ENCODE data around the gene TBP. TPM values are rescaled to one million over a fixed set of nuclear protein-coding genes. Genes with fewer than 3 reads are reported as not detected.

TBP gene
- total and polyA plus RNA-seq, 2 of the 13 experiments (the other 11 are each of a cell fraction or from before 2014, with no cell fraction given), result 21.7 to 28.1 TPM

- TF ChIP-seq ZNF678 (CRISPR knock-in tag; IDR thresholded peaks at IDR 0.05) (0 out of 2 replicates have a peak, but pooled peaks have one; percentile 35), ZNF180 (CRISPR knock-in tag; IDR thresholded peaks at IDR 0.05; ENCODE audit: borderline replicate concordance, low read depth) (no peak), PRPF4 (IDR thresholded peaks at IDR 0.05; ENCODE audit: low read depth, low read length, poor library complexity, severe bottlenecking) (no peak), CREM (IDR thresholded peaks at IDR 0.05) (peak; percentile 98), CREM (CRISPR knock-in tag; IDR thresholded peaks at IDR 0.05) (no peak), ZNF354B (CRISPR knock-in tag; IDR thresholded peaks at IDR 0.05) (peak; percentile 72; the same call in 1 of the 2 replicates), KLF15 (CRISPR knock-in tag; IDR thresholded peaks at IDR 0.05; ENCODE audit: borderline replicate concordance) (no peak), ZNF609 (CRISPR knock-in tag; IDR thresholded peaks at IDR 0.05; ENCODE audit: borderline replicate concordance) (no peak), SNRNP70 (IDR thresholded peaks at IDR 0.05; ENCODE audit: low read depth, low read length) (no peak), RELA (CRISPR knock-in tag; IDR thresholded peaks at IDR 0.05) (no peak), MAFG (CRISPR knock-in tag; IDR thresholded peaks at IDR 0.05) (no peak), ZMAT3 (CRISPR knock-in tag; conservative IDR thresholded peaks at IDR 0.05) (0 out of 2 replicates have a peak, but pooled peaks have one; percentile 26), TFAP4 (IDR thresholded peaks at IDR 0.05; ENCODE audit: borderline replicate concordance, low read depth) (peak; percentile 43; the same call in 1 of the 2 replicates), STAT5B (CRISPR knock-in tag; IDR thresholded peaks at IDR 0.05) (no peak), AHR (CRISPR knock-in tag; IDR thresholded peaks at IDR 0.05) (peak; percentile 89; the same call in 1 of the 2 replicates)
- TF ChIP-seq, protein P1, sequence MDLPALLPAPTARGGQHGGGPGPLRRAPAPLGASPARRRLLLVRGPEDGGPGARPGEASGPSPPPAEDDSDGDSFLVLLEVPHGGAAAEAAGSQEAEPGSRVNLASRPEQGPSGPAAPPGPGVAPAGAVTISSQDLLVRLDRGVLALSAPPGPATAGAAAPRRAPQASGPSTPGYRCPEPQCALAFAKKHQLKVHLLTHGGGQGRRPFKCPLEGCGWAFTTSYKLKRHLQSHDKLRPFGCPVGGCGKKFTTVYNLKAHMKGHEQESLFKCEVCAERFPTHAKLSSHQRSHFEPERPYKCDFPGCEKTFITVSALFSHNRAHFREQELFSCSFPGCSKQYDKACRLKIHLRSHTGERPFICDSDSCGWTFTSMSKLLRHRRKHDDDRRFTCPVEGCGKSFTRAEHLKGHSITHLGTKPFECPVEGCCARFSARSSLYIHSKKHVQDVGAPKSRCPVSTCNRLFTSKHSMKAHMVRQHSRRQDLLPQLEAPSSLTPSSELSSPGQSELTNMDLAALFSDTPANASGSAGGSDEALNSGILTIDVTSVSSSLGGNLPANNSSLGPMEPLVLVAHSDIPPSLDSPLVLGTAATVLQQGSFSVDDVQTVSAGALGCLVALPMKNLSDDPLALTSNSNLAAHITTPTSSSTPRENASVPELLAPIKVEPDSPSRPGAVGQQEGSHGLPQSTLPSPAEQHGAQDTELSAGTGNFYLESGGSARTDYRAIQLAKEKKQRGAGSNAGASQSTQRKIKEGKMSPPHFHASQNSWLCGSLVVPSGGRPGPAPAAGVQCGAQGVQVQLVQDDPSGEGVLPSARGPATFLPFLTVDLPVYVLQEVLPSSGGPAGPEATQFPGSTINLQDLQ (CRISPR knock-in tag; IDR thresholded peaks at IDR 0.05), result no peak; the same call in 1 of the 2 replicates
- TF ChIP-seq, protein P2, sequence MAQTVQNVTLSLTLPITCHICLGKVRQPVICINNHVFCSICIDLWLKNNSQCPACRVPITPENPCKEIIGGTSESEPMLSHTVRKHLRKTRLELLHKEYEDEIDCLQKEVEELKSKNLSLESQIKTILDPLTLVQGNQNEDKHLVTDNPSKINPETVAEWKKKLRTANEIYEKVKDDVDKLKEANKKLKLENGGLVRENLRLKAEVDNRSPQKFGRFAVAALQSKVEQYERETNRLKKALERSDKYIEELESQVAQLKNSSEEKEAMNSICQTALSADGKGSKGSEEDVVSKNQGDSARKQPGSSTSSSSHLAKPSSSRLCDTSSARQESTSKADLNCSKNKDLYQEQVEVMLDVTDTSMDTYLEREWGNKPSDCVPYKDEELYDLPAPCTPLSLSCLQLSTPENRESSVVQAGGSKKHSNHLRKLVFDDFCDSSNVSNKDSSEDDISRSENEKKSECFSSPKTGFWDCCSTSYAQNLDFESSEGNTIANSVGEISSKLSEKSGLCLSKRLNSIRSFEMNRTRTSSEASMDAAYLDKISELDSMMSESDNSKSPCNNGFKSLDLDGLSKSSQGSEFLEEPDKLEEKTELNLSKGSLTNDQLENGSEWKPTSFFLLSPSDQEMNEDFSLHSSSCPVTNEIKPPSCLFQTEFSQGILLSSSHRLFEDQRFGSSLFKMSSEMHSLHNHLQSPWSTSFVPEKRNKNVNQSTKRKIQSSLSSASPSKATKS (CRISPR knock-in tag; IDR thresholded peaks at IDR 0.05), result no peak
These were observed 1.2 kb upstream of the TBP start, which contains the start of gene PSMB1 (continued) for GRCh38 chr6:170552765-170553533.

Data from HepG2 (cell line).